AG04450 (cell line): Measurements from ENCODE around the gene S100A2. TPM values are rescaled to one million over a fixed set of nuclear protein-coding genes. Genes with fewer than 3 reads are reported as not detected.
A peak's percentile ranks its signal among the peaks of the same experiment; 100 is the strongest.

Source experiments
- CTCF ChIA-PET: fragments of 300-600, 350-600 bp; formaldehyde crosslinking; extraction: SDS; loops from one replicate; lab custom pipeline; 2022; ENCODE audit warnings: antibody characterized with exemption, inconsistent platforms; lab: Charles Lee
- POLR2A ChIA-PET: fragments of 350-600 bp; formaldehyde crosslinking; extraction: SDS; loops from one replicate; lab custom pipeline; 2021; ENCODE audit warnings: antibody characterized with exemption, inconsistent platforms; lab: Yijun Ruan, JAX
- DNase-seq: peaks from one replicate; pipeline ENCODE4 v3.0.0-alpha.2; 2011; ENCODE audit warnings: low read depth, low spot score
- H3K27ac ChIP-seq: one replicate; pipeline ENCODE4 v1.5.1; 2012; ENCODE audit warnings: low read depth, low read length, control low read depth
- H3K27me3 ChIP-seq: one replicate; pipeline ENCODE4 v1.6.0; 2012; ENCODE audit warnings: low read length; ENCODE audit not compliant: control insufficient read depth, insufficient read depth
- H3K4me3 ChIP-seq: 2 replicates; pipeline ENCODE4 v1.5.1; 2011; ENCODE audit warnings: mild to moderate bottlenecking, low read depth, low read length, control low read depth
- H3K9me3 ChIP-seq: 2 replicates; pipeline ENCODE4 v1.5.1; 2012; ENCODE audit warnings: low read length; ENCODE audit not compliant: control insufficient read depth, insufficient read depth
- polyA plus RNA-seq: library from polyadenylated mRNA; depleted of rRNA; stranded (reverse); fragments of >200 nt; gene quantifications from 2 replicates; pipeline ENCODE4 v1.2.3, GENCODE V29; 2011
- TF ChIP-seq, protein P1 (sequence below): IDR thresholded peaks from 2 replicates; pipeline ENCODE4 v1.5.1; 2011; ENCODE audit warnings: low read depth, low read length, control low read depth, inconsistent platforms

The S100A2 gene
- polyA plus RNA-seq, 1 experiment, result 5.2 TPM

DNA sequence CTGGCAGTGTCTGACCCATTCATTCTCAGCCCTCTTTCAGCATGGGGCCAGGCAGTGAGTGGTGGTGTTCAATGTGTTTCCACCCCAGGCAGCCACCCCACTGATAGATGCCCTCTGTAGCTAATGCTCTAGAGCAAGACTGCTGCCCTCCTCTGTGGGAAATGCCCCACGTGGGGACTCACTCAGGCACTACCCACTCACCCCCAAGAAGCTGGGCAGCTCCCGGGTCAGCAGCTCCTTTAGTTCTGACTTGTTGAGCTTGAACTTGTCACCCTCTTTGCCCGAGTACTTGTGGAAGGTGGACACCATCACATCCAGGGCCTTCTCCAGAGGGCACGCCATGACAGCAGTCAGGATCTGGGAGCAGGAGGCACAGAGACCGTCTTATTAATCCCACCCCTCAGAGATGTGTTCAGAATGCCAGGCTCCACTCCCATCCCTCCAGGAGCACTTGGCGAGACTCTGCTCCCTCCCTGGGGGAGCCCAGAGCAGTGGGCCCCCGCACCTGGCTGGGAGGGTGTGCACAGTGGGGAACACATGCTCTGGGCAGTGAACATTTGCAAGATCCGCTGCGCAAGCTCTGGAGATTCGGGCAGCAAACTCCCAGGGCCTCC lies 21.1 kb downstream of the S100A2 start:
- CTCF ChIA-PET, result interaction anchor here (1.0 to 3.6 kb wide), 7 partner anchors 12 to 192 kb away, joined by 3 to 34 read pairs (median 10); no protein-coding TSS in a partner anchor
- no peaks in the 10 kb centered on the region; the same call in 1 of the 2 replicates for H3K9me3 ChIP-seq
- TF ChIP-seq, protein P1, sequence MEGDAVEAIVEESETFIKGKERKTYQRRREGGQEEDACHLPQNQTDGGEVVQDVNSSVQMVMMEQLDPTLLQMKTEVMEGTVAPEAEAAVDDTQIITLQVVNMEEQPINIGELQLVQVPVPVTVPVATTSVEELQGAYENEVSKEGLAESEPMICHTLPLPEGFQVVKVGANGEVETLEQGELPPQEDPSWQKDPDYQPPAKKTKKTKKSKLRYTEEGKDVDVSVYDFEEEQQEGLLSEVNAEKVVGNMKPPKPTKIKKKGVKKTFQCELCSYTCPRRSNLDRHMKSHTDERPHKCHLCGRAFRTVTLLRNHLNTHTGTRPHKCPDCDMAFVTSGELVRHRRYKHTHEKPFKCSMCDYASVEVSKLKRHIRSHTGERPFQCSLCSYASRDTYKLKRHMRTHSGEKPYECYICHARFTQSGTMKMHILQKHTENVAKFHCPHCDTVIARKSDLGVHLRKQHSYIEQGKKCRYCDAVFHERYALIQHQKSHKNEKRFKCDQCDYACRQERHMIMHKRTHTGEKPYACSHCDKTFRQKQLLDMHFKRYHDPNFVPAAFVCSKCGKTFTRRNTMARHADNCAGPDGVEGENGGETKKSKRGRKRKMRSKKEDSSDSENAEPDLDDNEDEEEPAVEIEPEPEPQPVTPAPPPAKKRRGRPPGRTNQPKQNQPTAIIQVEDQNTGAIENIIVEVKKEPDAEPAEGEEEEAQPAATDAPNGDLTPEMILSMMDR, result no peak
- POLR2A ChIA-PET, result interaction anchor here (0.6 to 3.1 kb wide), 7 partner anchors 10 to 446 kb away, joined by 3 to 35 read pairs (median 6); partner anchors contain the start of genes RPS27, S100A13, S100A2 and S100A6
- H3K27me3 ChIP-seq, result no peaks in the 10 kb centered on the region
- H3K4me3 ChIP-seq, result peak overlapping the region; percentile 31; the same call in 1 of the 2 replicates
- DNase-seq, result no peak
- peak overlapping the region; percentile 80 for H3K27ac ChIP-seq

DNA sequence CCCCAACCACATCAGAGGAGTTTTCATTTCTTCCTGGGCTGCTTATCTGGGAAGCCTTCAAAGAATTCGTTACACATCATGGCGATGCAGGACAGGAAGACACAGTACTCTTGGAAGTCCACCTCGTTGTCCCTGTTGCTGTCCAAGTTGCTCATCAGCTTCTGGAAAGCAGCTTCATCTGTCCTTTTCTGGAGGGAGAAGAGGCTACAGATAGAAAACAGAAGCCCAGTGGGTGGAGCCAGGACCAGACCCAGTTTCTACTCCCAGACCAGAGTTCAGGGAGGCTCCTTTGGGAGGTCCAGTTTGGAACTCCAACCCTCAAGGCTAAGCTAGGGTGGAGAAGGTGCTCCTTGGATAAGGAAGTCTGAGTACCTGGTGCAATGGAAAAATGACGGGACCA lies 21.9 kb downstream of the S100A2 start:
- TF ChIP-seq, protein P1, result no peak
- CTCF ChIA-PET, result interaction anchor here (0.8 to 3.6 kb wide), 7 partner anchors 9 to 33 kb away, joined by 3 to 34 read pairs (median 10); no protein-coding TSS in a partner anchor
- no peak for DNase-seq
- H3K4me3 ChIP-seq, result no peak overlapping the region
- no peaks in the 10 kb centered on the region for H3K27me3 ChIP-seq
- POLR2A ChIA-PET, result interaction anchor here (3.0 to 3.1 kb wide), 2 partner anchors 9 to 22 kb away, joined by 23 to 35 read pairs; partner anchors contain the start of genes S100A2 and S100A6
- H3K27ac ChIP-seq, result no peak overlapping the region
- H3K9me3 ChIP-seq, result no peaks in the 10 kb centered on the region; the same call in 1 of the 2 replicates

DNA sequence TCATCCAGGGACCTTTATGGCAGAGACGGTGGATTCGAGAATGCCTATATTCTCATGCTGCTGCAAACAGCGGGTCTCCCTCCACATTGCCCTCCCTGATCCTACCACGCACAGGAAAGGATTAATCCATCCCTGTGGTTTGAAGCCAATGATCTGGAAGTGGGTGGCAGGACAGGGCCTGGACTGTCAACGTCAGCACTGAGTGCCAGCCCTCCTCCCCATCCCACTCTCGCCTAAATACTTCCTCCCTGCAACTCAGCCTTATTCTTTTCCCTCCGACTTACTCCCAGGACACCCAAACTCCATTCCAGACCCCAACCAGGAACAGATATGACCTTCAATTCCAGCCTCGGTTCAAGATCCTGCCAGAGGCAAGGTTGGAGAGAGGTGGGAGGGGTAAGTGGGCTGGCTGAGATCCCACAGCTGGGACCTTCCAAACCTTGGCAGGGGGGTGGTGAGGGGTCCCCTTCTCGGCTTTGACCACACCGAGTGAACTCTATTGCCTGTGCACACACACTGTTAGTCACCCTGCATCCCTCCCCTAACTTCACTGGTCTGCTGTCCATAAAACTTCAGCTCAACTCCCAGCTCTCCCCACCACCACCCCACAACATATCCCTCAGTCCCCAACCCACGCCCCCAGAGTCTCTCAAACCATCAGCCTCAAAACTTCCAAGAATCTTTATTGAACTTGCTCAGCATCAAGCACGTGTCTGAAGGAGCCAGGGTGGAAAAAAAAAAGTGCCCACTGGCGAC lies 22.5 kb downstream of the S100A2 start:
- H3K9me3 ChIP-seq, result no peaks in the 10 kb centered on the region; the same call in 1 of the 2 replicates
- DNase-seq, result no peak
- no peak overlapping the region for H3K4me3 ChIP-seq
- no peaks in the 10 kb centered on the region for H3K27me3 ChIP-seq
- CTCF ChIA-PET, result interaction anchor here (0.8 to 3.6 kb wide), 5 partner anchors 9 to 29 kb away, joined by 3 to 34 read pairs (median 14); no protein-coding TSS in a partner anchor
- POLR2A ChIA-PET, result interaction anchor here (3.0 kb wide), 1 partner anchor 22 kb away, joined by 23 read pairs; the partner anchor contains the start of gene S100A2
- no peak overlapping the region for H3K27ac ChIP-seq
- TF ChIP-seq, protein P1, result no peak

DNA sequence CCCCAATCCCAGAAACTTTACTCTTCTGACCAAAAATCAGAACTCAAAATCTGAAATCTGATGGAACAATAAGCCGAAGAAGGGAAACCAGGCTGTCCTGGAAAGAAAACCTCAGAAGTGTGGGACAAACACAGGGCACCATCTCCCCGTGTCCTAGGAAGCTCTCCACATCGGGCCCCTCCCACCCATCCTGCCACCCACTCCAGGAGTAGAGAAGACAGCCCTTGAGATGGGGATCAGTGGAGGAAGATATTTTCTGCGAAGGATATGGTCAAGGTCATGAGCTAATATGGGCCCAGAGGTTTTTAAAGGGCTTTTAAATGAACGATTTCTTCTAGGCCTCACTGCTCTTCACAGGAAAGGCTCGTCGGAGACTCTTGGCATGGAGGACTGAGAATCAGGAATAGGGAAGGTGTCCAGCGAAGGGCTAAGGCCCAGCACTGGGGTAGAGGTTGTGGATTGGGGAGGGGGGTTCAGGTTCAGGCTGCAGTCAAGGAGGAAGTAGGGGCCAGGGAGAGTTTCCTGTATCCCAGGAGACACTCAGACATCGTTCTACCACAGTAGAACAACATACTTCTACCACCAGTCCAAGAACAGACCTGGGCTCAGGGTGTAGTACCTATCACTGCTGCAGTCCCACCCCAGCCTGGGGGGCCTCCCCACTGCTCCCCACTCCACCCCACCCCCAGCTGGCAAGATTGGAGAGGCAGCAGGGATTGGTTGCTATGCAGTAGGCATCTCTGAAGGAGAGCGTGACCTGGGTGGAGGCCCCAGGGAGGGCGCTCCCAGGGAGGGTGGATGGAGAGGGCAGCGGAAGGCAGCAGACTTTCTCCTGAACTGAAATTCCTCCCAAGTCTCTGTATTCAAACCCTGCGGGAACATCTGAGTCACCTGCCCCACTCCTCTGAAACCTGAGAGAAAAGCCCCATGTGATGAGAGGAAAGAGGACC lies 23.7 kb downstream of the S100A2 start:
- H3K27ac ChIP-seq, result no peak overlapping the region
- ChIA-PET POLR2A (no interaction called here), CTCF (interaction anchor here (1.0 to 2.2 kb wide), 4 partner anchors 8 to 31 kb away, joined by 3 to 8 read pairs (median 7); no protein-coding TSS in a partner anchor)
- no peaks in the 10 kb centered on the region for H3K27me3 ChIP-seq
- TF ChIP-seq, protein P1, result no peak
- H3K4me3 ChIP-seq, result no peak overlapping the region
- no peaks in the 10 kb centered on the region; the same call in 1 of the 2 replicates for H3K9me3 ChIP-seq
- DNase-seq, result no peak
